ENCODE data around the gene UTS2R. TPM values are rescaled to one million over a fixed set of nuclear protein-coding genes. Genes with fewer than 3 reads are reported as not detected.

The UTS2R gene
- total RNA-seq, 1 experiment from 2014 or later: not detected

DNA sequence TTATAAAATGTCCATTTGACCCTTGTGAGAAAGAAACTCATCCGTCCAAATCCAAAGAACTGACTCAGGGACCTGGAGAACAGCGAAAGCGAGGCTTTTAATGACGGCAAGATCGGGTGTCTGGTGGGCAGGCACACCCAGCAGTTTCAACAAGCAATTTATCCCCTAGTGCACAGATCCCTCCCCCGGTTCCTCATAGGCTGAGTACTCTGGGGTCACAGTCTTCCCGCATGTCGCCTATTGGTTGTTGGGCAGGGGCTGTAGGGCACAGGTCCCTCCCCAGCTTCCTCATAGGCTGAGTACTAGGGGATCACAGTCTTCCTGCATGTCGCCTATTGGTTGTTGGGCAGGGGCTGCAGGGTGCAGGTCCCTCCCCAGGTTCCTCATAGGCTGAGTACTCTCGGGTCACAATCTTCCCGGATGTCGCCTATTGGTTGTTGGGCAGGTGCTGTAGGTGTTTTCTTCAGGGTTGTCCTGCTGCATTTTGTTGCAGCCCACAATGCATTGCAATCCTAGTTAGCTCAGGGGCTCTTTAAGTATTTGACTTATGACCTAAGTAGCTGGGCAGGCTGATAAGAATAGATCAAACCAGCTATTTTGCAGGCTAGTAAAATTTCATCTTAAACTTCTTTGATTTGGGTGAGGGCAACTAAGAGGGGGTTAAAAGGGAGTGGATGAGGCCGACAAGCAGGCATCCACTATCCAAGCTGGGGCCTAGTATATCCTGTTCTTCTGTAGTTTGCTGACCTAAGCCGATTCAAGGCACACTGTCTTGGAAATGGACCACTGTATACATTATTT, 3.6 kb upstream of the UTS2R start:
- H3K27me3 Mint-ChIP-seq (ENCODE audit: insufficient read depth, unreplicated experiment): peaks cover 10% of the 10 kb centered on the region
- no peak overlapping the region for H3K4me3 Mint-ChIP-seq (ENCODE audit: unreplicated experiment)
- ChIA-PET CTCF (interaction anchor here (1.3 kb wide), 1 partner anchor 15 kb away, joined by 3 read pairs; no protein-coding TSS in a partner anchor), POLR2A (no interaction called here)
- no peaks in the 10 kb centered on the region for H3K9me3 Mint-ChIP-seq (ENCODE audit: unreplicated experiment)
- no peaks in the 10 kb centered on the region for H3K4me1 Mint-ChIP-seq (ENCODE audit: insufficient read depth, unreplicated experiment)
- TF ChIP-seq, protein P1, sequence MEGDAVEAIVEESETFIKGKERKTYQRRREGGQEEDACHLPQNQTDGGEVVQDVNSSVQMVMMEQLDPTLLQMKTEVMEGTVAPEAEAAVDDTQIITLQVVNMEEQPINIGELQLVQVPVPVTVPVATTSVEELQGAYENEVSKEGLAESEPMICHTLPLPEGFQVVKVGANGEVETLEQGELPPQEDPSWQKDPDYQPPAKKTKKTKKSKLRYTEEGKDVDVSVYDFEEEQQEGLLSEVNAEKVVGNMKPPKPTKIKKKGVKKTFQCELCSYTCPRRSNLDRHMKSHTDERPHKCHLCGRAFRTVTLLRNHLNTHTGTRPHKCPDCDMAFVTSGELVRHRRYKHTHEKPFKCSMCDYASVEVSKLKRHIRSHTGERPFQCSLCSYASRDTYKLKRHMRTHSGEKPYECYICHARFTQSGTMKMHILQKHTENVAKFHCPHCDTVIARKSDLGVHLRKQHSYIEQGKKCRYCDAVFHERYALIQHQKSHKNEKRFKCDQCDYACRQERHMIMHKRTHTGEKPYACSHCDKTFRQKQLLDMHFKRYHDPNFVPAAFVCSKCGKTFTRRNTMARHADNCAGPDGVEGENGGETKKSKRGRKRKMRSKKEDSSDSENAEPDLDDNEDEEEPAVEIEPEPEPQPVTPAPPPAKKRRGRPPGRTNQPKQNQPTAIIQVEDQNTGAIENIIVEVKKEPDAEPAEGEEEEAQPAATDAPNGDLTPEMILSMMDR (IDR thresholded peaks at IDR 0.05; ENCODE audit: unreplicated experiment): no peak
- intact Hi-C loops (cut with micrococcal nuclease): no loop called here
- DNase-seq (ENCODE audit: unreplicated experiment): no peak
- no TSS peak for BruUV-seq (replicated peaks)
- H3K36me3 Mint-ChIP-seq (ENCODE audit: insufficient read depth, unreplicated experiment): no peaks in the 10 kb centered on the region
- no peak overlapping the region for H3K27ac Mint-ChIP-seq (ENCODE audit: low read depth, unreplicated experiment)

DNA sequence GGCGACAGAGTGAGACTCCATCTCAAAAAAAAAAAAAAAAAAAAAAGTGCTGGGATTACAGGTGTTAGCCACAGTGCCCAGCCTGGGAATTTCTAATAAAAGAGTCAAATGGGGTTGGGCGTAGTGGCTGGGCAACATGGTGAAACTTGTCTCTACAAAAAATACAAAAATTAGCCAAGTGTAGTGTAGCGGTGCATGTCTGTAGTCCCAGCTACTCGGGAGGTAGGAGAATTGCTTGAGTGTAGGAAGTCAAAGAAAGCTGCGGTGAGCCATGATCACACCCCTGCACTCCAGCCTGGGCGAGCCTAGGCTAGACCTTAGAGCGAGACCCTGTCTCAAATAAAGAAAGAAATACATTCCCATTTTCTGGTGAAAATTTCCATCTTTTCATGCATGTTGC, 2.4 kb upstream of the UTS2R start:
- CTCF ChIA-PET: no interaction called here
- BruUV-seq (replicated peaks): no TSS peak
- Mint-ChIP-seq H3K4me1 (ENCODE audit: insufficient read depth, unreplicated experiment) (no peaks in the 10 kb centered on the region), H3K27me3 (ENCODE audit: insufficient read depth, unreplicated experiment) (peaks cover 10% of the 10 kb centered on the region), H3K27ac (ENCODE audit: low read depth, unreplicated experiment) (no peak overlapping the region), H3K4me3 (ENCODE audit: unreplicated experiment) (no peak overlapping the region), H3K36me3 (ENCODE audit: insufficient read depth, unreplicated experiment) (no peaks in the 10 kb centered on the region), H3K9me3 (ENCODE audit: unreplicated experiment) (no peaks in the 10 kb centered on the region)
- DNase-seq (ENCODE audit: unreplicated experiment): no peak
- POLR2A ChIA-PET: interaction anchor here (0.5 kb wide), 1 partner anchor 20 kb away, joined by 3 read pairs; no protein-coding TSS in a partner anchor
- intact Hi-C loops (cut with micrococcal nuclease): no loop called here
- TF ChIP-seq, protein P1 (IDR thresholded peaks at IDR 0.05; ENCODE audit: unreplicated experiment): no peak

DNA sequence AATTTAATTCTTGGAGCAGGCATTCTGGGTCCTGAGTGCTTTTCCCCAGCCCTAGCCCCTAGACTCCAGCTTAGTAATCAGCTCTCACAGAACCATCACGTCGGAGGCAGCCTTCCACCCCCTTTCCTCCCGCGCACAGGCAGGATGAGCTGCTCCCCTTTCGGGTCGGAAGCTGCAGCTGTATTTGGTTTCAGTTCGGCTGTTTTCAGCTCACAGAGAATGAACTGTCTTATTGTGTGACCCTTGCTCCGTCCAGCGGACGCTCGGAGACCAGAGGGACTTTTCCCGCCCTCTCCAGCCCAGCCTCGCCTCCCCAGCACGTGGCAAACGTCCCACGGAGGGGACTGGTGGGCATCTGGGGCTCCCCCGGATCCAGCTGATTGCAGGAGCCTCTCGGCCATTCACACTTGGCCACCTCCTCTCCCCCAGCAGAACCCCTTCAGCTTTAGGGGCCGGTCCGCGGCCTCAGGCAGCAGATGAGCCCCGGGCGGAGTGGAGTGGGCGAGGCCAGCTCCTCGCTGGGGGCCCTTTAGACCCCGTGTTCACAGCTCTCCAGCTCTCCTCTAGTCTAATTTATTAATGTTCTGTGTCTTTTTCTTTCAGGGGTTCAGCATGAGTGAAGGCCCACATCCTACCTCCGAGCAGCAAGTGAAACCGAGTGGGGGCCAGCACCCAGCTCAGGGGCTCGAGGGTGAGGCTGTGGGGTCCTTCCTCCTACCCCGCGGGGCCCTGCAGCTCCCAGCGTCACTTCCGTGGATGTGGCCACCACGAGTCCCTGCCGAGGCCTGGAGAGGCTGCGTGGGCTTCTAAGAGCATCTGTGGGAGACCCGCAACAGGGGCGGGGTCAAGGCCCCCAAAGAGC, 863 bp upstream of the UTS2R start:
- no peak for DNase-seq (ENCODE audit: unreplicated experiment)
- Mint-ChIP-seq H3K4me1 (ENCODE audit: insufficient read depth, unreplicated experiment) (no peaks in the 10 kb centered on the region), H3K27me3 (ENCODE audit: insufficient read depth, unreplicated experiment) (peaks cover 10% of the 10 kb centered on the region), H3K4me3 (ENCODE audit: unreplicated experiment) (no peak overlapping the region), H3K36me3 (ENCODE audit: insufficient read depth, unreplicated experiment) (no peaks in the 10 kb centered on the region), H3K9me3 (ENCODE audit: unreplicated experiment) (no peaks in the 10 kb centered on the region), H3K27ac (ENCODE audit: low read depth, unreplicated experiment) (no peak overlapping the region)
- intact Hi-C loops (cut with micrococcal nuclease): no loop called here
- ChIA-PET CTCF (interaction anchor here (0.5 to 0.7 kb wide), 2 partner anchors 14 to 26 kb away, joined by 3 read pairs; no protein-coding TSS in a partner anchor), POLR2A (interaction anchor here (0.6 kb wide), 1 partner anchor 62 kb away, joined by 4 read pairs; no protein-coding TSS in a partner anchor)
- TF ChIP-seq, protein P1 (IDR thresholded peaks at IDR 0.05; ENCODE audit: unreplicated experiment): no peak
- no TSS peak for BruUV-seq (replicated peaks)
